ENCODE results near the gene LRTM2. TPM values are rescaled to one million over a fixed set of nuclear protein-coding genes. Genes with fewer than 3 reads are reported as not detected.

LRTM2 gene
- total RNA-seq, 2 donors from 2014 or later = not detected

DNA sequence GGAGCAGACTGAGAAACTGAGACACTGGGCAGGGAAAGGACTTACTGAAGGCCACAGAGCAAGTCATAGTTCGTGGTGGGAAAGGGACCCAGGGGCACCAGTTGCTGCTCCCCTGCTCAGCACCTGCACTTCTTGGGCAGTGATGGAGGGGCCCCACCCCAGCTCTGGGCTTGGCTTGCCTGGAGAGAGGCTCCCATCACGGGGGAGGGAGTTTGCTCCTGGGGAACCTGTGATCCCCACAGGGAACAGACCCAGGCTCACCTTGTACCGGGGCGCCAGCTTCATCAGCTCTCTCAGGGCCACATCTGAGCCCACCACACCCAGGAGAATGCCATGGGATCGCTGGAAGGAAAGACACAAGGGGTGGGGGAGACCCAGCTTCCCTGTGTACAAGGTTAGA is 58.3 kb downstream of the LRTM2 start:
- Histone ChIP-seq H3K27me3 (replicated peaks; ENCODE audit: insufficient read depth) (no peaks in the 10 kb centered on the region), H3K9me3 (no peaks in the 10 kb centered on the region), H3K27ac (no peak overlapping the region), H3K4me3 (no peak overlapping the region), H3K36me3 (no peaks in the 10 kb centered on the region), H3K4me1 (ENCODE audit: control insufficient read depth in 1 of 2, low read depth in 2 of 2) (no peaks in the 10 kb centered on the region)
- TF ChIP-seq, protein P1, sequence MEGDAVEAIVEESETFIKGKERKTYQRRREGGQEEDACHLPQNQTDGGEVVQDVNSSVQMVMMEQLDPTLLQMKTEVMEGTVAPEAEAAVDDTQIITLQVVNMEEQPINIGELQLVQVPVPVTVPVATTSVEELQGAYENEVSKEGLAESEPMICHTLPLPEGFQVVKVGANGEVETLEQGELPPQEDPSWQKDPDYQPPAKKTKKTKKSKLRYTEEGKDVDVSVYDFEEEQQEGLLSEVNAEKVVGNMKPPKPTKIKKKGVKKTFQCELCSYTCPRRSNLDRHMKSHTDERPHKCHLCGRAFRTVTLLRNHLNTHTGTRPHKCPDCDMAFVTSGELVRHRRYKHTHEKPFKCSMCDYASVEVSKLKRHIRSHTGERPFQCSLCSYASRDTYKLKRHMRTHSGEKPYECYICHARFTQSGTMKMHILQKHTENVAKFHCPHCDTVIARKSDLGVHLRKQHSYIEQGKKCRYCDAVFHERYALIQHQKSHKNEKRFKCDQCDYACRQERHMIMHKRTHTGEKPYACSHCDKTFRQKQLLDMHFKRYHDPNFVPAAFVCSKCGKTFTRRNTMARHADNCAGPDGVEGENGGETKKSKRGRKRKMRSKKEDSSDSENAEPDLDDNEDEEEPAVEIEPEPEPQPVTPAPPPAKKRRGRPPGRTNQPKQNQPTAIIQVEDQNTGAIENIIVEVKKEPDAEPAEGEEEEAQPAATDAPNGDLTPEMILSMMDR (IDR thresholded peaks at IDR 0.05) = no peak
- DNase-seq (ENCODE audit: low spot score) (no peak), ATAC-seq (ENCODE audit: insufficient number of reproducible peaks, low FRiP score, low read depth) (no peak)

DNA sequence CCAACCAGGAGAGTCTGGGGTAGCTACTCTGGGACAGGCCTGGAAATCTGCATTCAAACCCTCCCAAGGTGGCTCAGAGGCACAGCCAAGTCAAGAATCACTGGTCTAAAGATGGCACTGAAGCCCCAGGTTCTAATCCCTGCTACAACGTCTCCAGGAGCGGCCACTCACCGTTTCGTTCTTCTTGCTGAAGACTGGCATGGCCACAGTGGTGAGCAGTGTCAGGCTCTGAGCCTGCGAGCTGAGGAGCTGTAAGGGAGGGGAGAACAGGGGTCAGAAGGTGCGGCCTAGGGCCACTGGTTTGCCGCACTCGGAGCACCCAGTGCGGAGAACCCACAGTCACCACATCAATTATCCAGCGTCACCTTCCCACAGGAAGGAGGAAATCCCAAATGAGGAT is 59.3 kb downstream of the LRTM2 start:
- Histone ChIP-seq H3K27me3 (replicated peaks; ENCODE audit: insufficient read depth) (no peaks in the 10 kb centered on the region), H3K4me1 (ENCODE audit: control insufficient read depth in 1 of 2, low read depth in 2 of 2) (no peaks in the 10 kb centered on the region), H3K27ac (no peak overlapping the region), H3K9me3 (no peaks in the 10 kb centered on the region), H3K4me3 (no peak overlapping the region), H3K36me3 (no peaks in the 10 kb centered on the region)
- TF ChIP-seq, protein P1 (IDR thresholded peaks at IDR 0.05) = no peak
- ATAC-seq (ENCODE audit: insufficient number of reproducible peaks, low FRiP score, low read depth) (no peak), DNase-seq (ENCODE audit: low spot score) (no peak)

DNA sequence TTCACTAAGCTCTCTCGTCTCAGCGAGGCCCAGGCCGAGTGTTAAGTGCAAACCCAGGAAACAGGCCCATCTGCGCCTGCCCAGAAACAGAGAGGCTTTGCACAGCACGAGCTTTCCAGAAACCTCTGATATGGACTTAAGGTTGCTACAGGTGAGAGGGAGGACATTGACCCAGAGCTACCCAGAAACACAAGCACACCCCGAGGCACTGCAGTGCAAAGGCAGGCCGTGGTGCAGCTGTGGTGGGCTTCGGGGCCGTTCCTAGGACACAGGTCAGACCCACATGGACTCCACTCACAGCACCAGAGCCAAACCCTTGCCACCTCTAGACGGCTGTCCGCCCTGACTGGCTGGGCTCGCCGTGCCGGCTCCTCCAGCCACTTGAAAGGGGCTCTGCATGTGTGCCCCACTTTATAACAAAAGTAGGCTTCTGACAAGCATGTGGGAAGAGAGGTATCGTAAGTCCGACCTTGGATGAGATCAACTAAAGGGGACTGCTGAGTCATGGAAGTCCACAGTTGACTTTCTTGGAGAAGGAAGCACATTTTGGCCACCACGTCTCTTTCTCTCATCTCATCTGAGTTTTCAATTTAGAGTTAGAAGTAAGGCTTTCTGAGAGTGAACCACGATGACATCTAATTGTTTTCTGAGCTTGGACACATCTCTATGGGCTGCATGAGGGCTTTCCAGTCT is 59.9 kb downstream of the LRTM2 start:
- no peaks in the 10 kb centered on the region for H3K9me3 ChIP-seq
- TF ChIP-seq, protein P1 (IDR thresholded peaks at IDR 0.05) = no peak
- H3K4me1 ChIP-seq (ENCODE audit: control insufficient read depth in 1 of 2, low read depth in 2 of 2) = no peaks in the 10 kb centered on the region
- H3K27me3 ChIP-seq (replicated peaks; ENCODE audit: insufficient read depth) = no peaks in the 10 kb centered on the region
- DNase-seq (ENCODE audit: low spot score) (no peak), ATAC-seq (ENCODE audit: insufficient number of reproducible peaks, low FRiP score, low read depth) (no peak)
- H3K4me3 ChIP-seq = no peak overlapping the region
- no peaks in the 10 kb centered on the region for H3K36me3 ChIP-seq
- no peak overlapping the region for H3K27ac ChIP-seq

DNA sequence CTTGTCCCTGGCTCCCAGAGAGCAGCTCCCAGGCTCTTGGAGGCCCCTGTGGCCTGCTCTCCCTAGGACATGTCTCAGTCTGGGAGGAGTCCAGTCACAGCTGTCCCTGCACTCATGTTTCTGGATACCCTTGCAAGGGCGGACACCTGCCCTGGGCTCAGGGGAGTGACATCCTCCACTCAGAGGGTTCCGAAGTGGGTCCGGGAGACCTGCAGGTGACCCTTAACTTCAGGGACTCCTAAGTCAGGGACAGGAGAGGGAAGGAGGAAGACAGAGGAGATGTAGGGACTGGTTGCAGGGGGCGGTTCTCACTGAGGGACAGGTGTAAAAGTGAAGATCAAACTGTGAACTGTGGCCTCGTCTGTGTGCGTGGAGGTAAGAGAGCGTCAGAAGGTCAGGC is 60.5 kb downstream of the LRTM2 start:
- no peaks in the 10 kb centered on the region for H3K4me1 ChIP-seq (ENCODE audit: control insufficient read depth in 1 of 2, low read depth in 2 of 2)
- no peak overlapping the region for H3K27ac ChIP-seq
- no peak overlapping the region for H3K4me3 ChIP-seq
- DNase-seq (ENCODE audit: low spot score) (no peak), ATAC-seq (ENCODE audit: insufficient number of reproducible peaks, low FRiP score, low read depth) (no peak)
- no peaks in the 10 kb centered on the region for H3K27me3 ChIP-seq (replicated peaks; ENCODE audit: insufficient read depth)
- TF ChIP-seq, protein P1 (IDR thresholded peaks at IDR 0.05) = no peak
- no peaks in the 10 kb centered on the region for H3K9me3 ChIP-seq
- no peaks in the 10 kb centered on the region for H3K36me3 ChIP-seq

DNA sequence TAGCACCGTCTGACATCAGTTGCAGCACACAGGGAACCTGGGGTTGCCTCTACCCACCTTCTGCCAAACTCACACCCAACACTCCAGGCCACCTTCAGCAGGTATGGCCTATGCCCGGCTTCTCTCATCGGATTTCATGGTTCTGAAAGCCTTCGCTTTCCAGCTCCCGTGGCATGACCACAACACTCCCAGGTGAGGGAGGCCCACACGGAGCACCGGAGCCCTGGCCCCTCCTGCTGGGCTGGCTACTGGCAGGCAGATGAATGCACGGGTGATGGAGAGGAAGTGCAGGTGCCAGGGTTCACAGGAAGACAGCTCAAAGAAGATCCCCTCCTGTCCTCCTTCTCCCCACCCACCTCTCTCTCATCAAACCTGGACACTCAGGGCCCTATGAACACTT is 60.9 kb downstream of the LRTM2 start:
- TF ChIP-seq, protein P1 (IDR thresholded peaks at IDR 0.05) = no peak
- DNase-seq (ENCODE audit: low spot score) = no peak
- ATAC-seq (ENCODE audit: insufficient number of reproducible peaks, low FRiP score, low read depth) = no peak
- H3K27me3 ChIP-seq (replicated peaks; ENCODE audit: insufficient read depth) = no peaks in the 10 kb centered on the region
- H3K4me3 ChIP-seq = no peak overlapping the region
- no peak overlapping the region for H3K27ac ChIP-seq
- no peaks in the 10 kb centered on the region for H3K36me3 ChIP-seq
- no peaks in the 10 kb centered on the region for H3K4me1 ChIP-seq (ENCODE audit: control insufficient read depth in 1 of 2, low read depth in 2 of 2)
- H3K9me3 ChIP-seq = no peaks in the 10 kb centered on the region

Data from thoracic aorta (tissue), 2 donors.